Kidney glomerular epithelial cell (primary cell): ENCODE measurements around the gene TRABD2B.

Experiments used
- DNase-seq: peaks from one replicate; lab custom pipeline; 2025; lab: John Stamatoyannopoulos, UW

TRABD2B gene

DNA sequence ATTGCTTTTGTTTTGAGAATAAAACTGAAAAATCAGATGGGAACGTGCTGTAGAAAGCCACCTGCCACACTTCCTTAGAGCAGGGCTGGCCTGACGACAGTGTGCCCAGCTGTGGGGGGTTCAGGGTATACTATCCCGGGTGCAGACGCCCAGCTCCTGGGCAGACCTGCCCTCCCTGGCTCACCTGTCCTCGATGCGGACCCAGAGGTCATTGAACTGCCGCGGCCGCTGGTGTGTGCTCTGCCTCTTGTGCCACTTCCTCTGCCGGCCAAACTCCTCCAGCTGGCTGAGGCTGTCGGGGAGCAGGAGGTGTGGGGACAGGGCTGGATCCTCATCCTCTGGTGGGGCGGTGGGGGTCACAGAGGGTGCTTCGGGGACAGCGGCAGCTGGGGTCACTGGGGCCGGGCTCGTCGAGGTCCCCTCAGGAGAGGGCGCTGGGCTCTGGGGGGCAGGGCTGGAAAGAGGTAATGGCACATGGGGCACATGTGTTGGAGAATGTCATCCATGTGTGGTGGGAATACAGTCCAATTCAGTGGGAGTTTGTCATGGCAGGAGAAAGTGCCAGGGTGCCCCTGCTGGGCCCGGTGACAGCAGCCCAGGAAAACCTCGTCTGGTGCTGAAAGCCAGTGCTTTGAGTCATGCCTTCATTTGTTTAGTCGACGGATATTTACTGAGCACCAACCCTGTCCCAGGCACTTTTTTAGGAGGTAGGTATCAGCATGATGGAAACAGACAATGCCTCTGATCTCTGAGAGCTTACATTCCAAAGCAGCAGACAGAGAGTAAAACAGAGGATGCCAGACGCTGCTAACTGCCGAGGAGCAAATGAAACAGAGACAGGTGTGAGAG lies 222.0 kb downstream of the TRABD2B start:
- DNase-seq = no peak

DNA sequence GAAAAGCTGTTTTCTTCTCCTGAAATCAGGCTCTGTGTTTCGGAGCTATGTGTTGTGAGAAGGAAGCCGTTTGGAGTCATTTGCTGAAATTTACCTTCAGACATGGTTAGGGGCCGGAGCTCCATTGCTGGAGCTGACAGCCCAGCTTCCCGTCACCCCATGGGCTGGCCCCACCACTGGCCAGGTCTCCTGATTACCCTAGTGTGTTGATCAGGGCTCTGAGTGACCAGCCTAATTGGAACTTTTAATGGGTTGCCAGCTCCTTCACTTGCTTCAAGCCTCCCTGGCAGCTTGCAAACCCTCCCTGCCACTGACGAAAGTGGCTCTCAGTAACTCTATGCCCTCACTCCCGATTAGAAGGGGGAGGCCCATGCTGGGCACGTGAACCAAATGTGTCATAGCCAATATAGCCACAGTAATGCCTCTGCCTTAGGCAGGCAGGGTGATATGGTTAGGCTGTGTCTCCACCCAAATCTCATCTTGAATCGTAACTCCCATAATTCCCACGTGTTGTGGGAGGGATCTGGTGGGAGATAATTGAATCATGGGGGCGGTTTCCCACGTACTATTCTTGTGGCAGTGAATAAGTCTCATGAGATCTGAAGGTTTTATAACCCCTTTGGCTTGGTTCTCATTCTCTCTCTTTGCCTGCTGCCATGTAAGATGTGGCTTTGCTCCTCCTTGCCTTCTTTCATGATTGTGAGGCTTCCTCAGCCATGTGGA lies 224.1 kb downstream of the TRABD2B start:
- no peak for DNase-seq

DNA sequence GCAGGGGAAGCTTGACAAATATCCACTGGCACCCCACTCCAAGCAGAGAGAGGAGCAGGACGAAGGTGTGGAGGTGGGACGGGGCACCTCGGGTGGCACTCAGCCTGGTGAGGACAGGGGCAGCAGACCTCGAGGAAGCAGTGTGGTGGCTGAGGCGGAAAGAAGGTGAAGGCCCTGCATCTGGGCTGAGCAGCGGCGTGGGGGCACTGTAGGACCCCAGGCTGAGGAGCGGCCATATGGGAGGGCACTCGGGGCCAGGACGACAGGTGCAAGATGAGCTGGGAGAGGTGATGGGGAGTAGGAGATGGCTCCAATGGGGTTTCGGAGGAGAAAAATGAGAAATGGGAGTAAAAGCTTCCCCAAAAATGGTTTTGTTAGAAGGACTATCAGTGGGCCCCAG lies 224.9 kb downstream of the TRABD2B start:
- no peak for DNase-seq

DNA sequence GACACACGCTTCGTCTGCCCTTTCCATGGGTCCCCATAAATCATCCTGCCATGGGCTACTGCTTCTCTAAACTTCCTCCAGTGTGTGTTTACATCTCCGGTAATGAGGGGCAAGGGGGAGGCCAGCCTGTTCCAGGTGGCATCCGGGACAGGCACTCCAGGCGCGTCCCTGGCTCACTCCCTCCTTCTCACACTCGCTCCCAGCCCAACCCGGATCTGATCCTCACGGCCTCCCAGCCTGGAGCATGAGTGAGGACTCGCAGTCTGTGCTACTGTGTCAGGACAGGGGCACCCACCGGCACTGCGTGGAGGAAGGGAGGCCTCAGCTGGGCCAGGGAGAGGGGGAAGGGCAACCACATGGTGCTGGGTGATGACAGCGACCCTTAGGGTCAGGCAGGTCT lies 225.4 kb downstream of the TRABD2B start:
- no peak for DNase-seq

DNA sequence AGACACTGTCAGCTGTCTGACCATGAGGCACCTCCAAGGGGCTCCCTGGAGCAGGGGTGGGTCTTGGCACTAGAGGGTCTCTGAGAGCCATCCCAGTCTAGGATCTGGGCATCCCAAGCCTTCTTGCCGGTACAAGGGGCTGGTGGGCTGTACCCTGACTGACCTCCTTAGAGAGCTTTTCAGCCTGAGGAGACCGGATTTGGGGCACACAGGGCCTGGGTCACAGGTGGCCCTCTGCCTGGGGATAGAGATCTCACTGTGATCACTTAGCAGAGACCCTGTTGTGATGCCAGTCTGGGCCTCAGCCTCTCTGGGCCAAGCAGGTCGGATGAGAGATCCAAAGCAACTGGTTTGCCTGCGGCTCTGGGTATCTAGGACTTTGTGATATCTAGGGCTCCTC lies 227.2 kb downstream of the TRABD2B start:
- no peak for DNase-seq

DNA sequence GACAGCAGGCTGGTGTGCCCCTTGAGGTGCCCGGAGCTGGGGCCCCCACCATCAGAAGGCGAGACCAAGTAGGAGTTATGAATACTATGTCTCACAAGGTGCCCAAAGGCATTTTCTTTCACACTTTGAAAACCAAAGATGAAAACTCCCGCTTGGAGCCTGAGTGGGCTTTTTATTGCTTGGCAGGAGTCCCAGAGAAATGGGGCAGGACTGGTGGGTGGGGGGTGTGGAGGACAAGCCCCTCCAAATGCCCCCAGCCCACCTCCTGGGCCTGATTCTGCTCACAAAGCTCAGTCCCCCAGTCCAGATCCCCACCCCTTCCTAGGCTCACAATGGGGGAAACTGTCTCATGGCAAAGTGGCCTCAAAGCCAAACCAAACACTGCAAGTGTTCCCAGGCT lies 227.9 kb downstream of the TRABD2B start:
- no peak for DNase-seq

DNA sequence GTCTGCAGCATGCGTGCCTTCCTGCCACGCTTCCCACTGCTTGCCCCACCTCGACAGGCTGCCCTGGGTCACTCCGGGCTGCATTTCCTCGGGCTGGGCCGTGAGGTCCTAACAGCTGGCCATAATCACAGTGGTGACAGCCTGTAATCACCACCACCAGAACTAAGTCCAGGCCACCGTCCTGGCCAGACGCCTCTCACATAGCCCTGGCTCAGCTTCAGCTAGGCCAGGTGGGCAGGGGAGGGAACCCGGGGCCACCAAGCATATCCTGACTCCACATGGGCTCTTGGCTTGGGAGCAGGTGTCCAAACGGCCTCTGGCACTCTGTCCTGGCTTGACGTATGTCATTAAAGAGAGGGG lies 229.5 kb downstream of the TRABD2B start:
- DNase-seq = no peak

DNA sequence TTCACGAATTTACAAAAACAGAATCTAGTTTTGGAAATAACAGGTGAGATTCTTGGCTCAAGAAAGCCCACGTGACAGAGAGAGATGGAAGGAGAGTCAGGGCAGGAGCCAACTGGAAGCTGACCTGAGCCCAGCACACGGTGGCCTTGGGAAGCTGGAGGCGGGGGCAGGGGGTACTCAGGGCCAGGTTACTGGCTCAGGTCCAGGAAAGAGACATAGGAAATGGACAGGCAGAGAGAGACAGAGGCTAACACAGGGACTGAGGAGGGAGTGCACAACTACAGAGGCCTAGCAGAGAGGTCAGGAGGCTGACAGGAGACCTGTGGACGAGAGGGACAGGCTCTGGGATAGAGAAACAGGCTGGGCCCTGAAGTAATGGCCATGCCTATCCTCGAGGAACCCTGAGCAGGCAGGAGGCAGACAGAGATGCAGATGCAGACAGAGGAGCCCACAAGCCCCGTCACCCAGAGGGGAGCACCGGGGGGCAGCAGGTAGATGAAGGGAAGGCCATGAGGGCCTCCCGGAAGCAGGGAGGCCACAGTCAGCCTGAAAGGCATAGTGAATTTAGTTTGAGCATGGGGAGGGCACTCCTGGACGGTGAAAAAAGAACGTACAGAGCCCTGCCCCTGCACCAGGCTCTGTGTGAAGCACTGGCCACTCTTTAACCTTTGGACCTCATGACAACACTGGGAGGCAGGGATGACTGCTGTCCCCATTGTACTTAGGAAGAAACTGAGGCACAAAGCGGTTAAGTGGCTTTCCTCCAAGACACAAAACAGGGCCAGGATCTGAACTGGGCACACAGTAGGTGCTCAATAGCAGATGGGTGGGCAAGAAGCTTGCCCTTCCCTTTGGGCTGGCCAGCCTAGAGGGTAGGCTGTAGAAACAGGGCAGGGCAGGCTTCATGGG lies 230.1 kb downstream of the TRABD2B start:
- DNase-seq = no peak

DNA sequence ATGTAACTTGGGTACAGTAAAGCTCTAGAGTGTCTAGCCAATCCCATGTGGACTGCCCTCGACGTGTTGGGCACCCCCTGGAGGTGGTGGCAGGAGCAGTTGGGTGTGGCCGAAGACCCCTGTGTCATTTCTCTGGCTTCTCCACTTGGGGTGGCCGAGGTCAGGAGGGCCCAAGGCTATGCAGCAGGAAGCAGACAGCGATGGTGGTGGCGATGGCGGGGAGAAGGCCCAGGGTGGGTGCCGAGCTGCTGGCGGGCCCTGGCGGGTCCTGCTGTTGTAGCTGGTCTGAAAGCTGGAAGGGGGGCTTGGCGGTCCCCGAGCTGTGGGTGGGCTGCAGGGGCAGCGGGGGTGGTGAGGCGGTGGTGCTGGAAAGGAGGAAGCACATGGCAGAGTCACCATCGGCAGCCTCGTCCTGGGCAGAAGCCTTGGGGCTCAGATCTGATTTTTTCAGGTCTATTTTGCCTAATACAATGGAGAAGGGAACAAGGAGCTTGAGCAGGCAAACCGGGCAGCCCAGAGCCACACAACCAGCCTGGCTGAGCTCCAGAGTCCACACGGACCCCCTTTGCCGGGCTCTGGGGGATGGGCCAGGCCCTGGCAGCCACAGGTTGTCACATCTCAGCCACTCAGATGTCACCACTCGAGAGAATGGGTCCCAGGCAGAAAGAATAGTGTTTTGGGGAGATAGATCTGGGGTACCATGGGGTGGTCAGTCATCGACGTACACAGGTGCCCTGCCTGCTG lies 231.3 kb downstream of the TRABD2B start:
- DNase-seq = no peak

DNA sequence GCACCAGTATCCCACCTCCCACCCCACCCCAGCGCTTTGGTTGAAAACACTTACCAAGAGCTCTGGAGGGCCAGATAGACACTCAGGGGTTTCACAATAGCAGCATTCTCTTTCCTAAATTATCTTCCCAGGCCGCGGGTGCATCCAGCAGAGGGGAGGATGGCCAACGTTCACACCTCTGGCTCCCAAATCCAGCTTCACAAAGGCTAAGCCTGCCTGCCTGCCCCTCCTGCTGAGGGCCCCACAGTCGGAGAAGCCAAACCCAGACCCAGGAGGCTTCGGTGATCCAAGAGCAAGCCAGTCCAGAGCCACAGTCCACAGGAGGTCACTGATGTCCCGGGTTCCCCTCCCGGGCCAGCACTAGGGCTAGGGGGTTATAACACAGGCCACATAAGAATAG lies 231.9 kb downstream of the TRABD2B start:
- DNase-seq = no peak

DNA sequence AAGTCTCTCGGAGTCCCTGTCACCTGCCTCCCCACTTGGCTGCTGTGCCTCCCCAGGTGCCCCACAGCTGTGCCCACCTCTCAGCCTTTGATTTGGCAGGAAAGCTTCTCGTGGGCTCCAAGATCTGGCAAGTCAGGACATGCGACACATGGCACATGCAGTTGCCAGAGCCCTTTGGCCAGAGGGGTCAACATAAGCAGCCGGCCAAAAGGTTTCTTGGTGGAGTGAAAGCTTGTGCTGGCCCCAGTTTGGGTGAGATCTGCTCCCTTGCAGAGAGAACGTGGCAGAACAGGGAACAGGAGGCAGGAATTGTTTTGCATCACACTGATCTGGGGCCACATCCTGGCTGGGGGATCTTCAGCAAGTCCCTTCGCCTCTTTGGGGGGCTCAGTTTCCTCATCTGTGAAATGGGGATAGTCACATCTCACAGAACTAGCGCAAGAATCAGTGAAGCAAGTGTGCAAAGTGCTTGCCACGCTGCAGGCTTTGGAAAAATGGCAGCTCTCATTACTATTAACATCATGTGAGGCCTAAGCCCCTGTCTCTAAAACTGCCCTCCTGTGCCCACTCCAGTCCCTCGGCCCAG lies 232.6 kb downstream of the TRABD2B start:
- DNase-seq = no peak

DNA sequence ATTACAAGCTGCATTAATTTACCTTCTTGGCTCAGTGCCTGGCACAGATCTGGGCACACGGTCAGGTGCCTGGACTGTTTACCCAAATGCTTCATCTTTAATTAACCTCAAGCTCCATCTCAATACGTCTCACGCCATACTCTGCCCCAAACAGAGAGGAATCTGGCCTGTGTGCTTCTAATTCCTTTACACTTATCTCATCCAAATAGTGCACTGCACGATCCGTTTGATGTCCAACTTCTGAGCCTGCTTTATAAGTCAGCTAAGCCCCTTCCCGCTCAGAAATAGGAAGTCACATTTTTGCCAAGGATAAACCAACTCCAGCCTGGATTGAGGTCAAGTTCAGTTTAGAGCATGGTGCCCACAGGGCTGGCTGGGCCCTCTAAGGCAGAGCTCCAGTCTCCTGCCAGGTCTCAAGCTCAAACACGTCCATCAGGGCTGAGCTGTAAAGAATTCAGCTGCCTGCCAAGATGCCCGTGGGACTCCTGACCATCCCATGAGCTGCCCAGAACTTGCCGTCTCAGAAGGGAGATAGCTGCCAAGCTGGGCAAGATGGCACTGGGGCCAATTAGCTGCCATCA lies 233.5 kb downstream of the TRABD2B start:
- no peak for DNase-seq

DNA sequence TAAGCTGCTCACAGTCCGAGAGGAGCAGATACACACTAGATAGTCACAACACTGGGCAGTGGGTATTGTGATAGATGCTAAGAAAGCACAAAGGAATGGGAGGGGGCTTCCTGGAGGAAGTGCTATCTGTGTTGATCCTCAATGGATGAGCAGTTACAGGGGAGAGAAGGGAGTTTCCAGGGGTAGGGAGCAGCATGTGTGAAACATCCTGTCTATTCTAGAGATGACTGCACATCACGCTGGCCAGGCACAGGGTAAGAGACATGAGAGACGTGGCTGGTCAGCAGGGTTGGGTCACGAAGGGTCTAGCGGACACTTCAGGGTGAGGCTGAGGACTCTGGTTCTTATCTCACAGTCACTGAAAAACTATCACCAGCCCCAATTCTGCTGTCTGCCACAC lies 235.2 kb downstream of the TRABD2B start:
- DNase-seq = no peak

DNA sequence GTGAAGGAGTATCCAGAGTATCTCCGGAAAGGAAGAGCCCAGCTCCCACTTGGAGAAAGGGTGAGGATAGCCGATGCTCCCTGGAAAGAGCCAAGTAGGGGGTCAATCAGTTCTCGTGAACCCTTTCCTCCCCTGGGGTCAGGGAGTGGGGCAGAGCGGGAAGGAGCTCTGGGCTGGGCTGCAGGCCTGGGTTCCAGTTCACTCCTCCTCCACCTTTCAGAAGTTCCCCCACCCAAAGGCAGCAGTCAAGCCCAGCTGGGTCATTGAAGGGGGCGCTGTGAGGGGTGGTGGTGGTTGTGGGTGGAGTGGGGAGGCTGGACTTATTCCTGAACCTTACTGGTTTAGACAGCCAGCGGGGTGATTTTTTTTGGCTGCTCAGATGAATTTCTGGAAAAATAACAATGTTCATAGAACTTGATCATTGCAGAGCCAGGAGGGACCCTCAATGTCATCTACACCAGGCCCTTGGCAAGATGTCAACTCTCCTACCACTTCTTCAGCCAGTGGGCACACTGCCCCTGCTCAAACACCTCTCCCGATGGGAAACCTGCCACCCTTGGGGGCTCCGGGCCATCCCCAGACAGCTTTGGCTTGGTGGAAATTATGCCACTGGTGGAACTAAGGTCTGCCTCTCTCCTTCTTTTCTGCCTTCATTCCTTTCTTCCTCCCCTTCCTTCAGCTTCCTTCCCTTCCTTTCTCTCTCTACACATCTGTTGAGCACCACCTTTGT lies 235.8 kb downstream of the TRABD2B start:
- DNase-seq = no peak

DNA sequence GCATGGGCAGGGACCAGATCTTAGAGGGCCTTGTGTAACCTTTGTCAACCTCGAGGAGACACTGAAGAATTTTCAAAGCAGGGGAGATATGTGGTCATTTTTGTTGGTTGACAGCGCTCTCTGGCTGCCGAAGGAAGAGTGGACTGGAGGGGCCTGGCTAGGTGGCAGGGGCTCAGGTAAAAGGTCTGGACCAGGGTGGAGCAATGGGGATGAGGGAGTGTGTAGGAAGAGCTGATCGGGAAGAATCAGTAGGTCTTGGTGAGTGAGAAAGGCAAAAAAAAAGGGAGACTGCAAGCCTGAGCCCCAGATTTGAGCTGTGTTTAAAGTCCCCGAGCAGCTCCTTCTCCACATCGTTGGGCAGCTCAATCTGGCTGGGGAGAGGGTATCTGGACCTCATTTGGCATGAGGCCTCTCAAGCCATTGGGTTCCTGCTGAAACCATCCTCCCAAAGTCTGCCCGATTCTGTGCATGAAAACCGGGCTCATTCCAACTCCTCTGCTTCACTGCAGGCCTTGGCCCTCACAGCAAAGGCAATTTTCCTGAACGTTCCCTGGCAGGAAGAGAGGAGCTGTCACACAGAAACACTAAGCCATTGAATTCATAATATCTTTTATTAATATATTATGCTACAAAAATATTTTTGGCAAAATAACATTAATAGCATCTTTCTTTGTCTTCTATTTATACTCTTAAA lies 237.1 kb downstream of the TRABD2B start:
- no peak for DNase-seq

DNA sequence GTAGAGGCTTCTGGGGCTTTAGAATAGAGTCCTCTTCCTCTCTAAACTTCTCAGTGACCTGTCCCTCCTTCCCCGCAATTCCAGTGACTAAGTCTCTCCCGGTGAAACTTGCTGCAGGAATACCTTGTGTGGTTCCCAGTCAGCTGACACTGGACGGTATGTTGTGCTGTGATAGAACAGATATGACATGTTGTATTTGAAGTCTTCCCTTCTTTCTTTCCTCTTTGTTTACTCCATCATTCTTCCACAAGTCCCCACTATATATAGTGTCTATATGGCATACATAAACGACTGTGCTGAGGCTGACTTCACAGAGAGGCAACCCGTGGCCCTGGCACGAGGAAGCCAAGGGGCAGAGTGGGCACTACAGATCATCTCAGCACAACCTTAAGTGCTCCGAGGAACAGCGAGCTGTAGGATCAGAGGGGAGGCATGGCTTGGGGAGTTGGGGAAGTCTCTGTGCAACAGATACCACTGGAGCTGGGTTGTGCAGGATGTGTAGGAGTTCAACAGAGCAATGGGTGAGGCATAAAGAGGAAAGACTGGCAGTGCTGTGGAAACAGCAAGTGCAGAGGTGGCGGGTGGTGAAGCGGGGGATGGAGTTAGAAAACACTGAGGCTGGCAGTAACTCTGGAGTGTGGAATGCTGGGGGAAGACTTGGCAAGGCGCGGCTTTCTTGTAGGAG lies 237.8 kb downstream of the TRABD2B start:
- no peak for DNase-seq

DNA sequence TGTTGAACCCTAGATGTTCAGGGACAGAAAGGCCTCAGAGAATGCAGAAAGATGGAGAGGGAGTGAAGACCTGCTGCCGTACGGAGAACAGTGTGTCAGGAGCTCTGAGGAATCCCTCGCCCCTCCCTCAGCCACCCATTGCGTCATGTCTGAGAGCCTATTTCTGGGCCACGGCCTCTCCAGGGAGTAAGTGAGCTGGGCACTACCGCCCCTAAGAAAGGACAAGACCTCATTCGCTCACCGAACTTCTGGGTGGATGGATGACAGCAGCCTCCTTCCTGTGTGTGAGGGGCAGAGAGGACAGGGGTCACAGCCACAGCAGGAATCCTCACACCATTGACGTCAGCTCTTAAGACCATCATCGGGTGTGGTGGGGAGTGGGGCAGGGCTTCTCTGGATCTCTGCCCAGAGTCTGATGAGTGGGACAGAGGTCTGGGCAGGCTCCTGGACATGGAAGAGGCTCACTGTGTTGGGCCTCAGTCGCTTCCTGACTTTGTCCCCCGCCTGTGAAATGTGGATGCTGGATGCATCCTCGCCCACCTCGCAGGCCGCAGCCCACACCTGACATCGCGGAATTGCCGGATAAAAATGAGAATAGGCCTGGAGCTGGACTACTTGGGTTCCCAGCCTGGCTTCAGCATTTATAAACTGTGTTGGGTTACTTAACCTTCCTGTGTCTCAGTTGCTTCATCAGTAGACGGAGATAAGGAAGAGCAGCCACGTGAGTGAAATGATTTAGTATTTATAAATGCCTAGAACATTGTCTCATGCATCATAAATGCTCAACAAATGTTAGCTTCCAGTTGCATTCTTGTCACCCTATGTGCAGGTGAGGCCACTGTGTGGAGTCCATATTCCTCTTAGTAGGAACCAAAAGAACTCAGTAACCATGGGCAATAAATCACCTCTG lies 238.6 kb downstream of the TRABD2B start:
- no peak for DNase-seq
